Stimulated activated CD4-positive, alpha-beta T cell treated with anti-CD3 and anti-CD28 coated beads, Interleukin-4, amount 100 ng/mL, for 4 hours (primary cell): ENCODE results near the gene CLEC1B.
"Not testable (repeated sequence)": the region's sequence is repeated elsewhere in the genome, so short reads cannot be mapped to it uniquely, and the experiment has no call there.

ENCODE experiments used
- DNase-seq, 2 experiments: peaks; one replicate each; pipeline ENCODE4 v3.0.0-alpha.2; 2020

Gene CLEC1B

GRCh38 chr12:9999016-9999415 is at the start of gene CLEC1B:
TSS of gene CLEC1B (minus strand) at chr12:9999121. CDS start at chr12:9999100, 21 bp downstream.
- no peak for DNase-seq

- DNase-seq = no peak
Observed at GRCh38 chr12:10048526-10048925, 49.6 kb upstream of the CLEC1B start.

- no peak for DNase-seq
Observed at GRCh38 chr12:10042167-10042566, 43.2 kb upstream of the CLEC1B start.

- no peak for DNase-seq
Observed at GRCh38 chr12:10033783-10034545, 35.0 kb upstream of the CLEC1B start.

- DNase-seq = no peak
Observed at GRCh38 chr12:10031771-10032175, 32.9 kb upstream of the CLEC1B start.

- DNase-seq = no peak
Observed at GRCh38 chr12:10031321-10031720, 32.4 kb upstream of the CLEC1B start.

GRCh38 chr12:10030446-10030845 is 31.5 kb upstream of the CLEC1B start, which contains the start of gene CLEC9A:
TSS of gene CLEC9A (plus strand) at chr12:10030682. CDS start at chr12:10052688, 22,006 bp downstream.
- no peak for DNase-seq

- no peak for DNase-seq
Observed at GRCh38 chr12:10027721-10028120, 28.8 kb upstream of the CLEC1B start.

- DNase-seq = no peak
Observed at GRCh38 chr12:10027311-10027710, 28.4 kb upstream of the CLEC1B start.

- not testable (repeated sequence) for DNase-seq
Observed at GRCh38 chr12:10026666-10027065, 27.7 kb upstream of the CLEC1B start.

- DNase-seq = no peak
Observed at GRCh38 chr12:10025236-10025635, 26.3 kb upstream of the CLEC1B start.

GRCh38 chr12:10021342-10021741 is 22.4 kb upstream of the CLEC1B start:
- DNase-seq = no peak

GRCh38 chr12:10018386-10018785 is 19.5 kb upstream of the CLEC1B start:
- DNase-seq = no peak

GRCh38 chr12:10016881-10017280 is 18.0 kb upstream of the CLEC1B start:
- no peak for DNase-seq

GRCh38 chr12:10015450-10015849 is 16.5 kb upstream of the CLEC1B start:
- DNase-seq = no peak

- no peak for DNase-seq
Observed at GRCh38 chr12:10012630-10013330, 13.9 kb upstream of the CLEC1B start.

- DNase-seq = no peak
Observed at GRCh38 chr12:10001171-10001776, 2.4 kb upstream of the CLEC1B start.

GRCh38 chr12:9992296-9992695 is 6.6 kb downstream of the CLEC1B start:
- no peak for DNase-seq

GRCh38 chr12:9991876-9992275 is 7.0 kb downstream of the CLEC1B start:
- no peak for DNase-seq

GRCh38 chr12:9980126-9980525 is 18.8 kb downstream of the CLEC1B start:
- DNase-seq = no peak

GRCh38 chr12:9977916-9978315 is 21.0 kb downstream of the CLEC1B start:
- no peak for DNase-seq

- not testable (repeated sequence) for DNase-seq
Observed at GRCh38 chr12:9976626-9977025, 22.3 kb downstream of the CLEC1B start.

GRCh38 chr12:9975614-9976013 is 23.3 kb downstream of the CLEC1B start:
- DNase-seq = no peak

GRCh38 chr12:9974731-9975130 is 24.2 kb downstream of the CLEC1B start:
- not testable (repeated sequence) for DNase-seq
